ENCODE results near the gene CCS. TPM values are rescaled to one million over a fixed set of nuclear protein-coding genes. Genes with fewer than 3 reads are reported as not detected.
"Not testable (repeated sequence)": the region's sequence is repeated elsewhere in the genome, so short reads cannot be mapped to it uniquely, and the experiment has no call there.

The CCS gene
- total RNA-seq, 2 donors from 2014 or later = 23.1 to 23.4 TPM

GRCh38 chr11:66566221-66566620 lies 26.8 kb upstream of the CCS start:
- Mint-ChIP-seq H3K36me3 (ENCODE audit: low read depth) (no peaks in the 10 kb centered on the region), H3K4me3 (peak overlapping the region; percentile 53), H3K4me1 (peaks cover 6% of the 10 kb centered on the region), H3K27ac (no peak overlapping the region), H3K27me3 (no peaks in the 10 kb centered on the region)
- ATAC-seq (no peak), DNase-seq (no peak)
- H3K9me3 ChIP-seq (ENCODE audit: control insufficient read depth, low read length, poor library complexity, severe bottlenecking) = no peaks in the 10 kb centered on the region

- DNase-seq = no peak
- Mint-ChIP-seq H3K36me3 (ENCODE audit: low read depth) (no peaks in the 10 kb centered on the region), H3K4me1 (peaks cover 6% of the 10 kb centered on the region), H3K4me3 (peak overlapping the region; percentile 77), H3K27ac (no peak overlapping the region), H3K27me3 (no peaks in the 10 kb centered on the region)
- peak; percentile 14 for ATAC-seq
- H3K9me3 ChIP-seq (ENCODE audit: control insufficient read depth, low read length, poor library complexity, severe bottlenecking) = no peaks in the 10 kb centered on the region
Measured at GRCh38 chr11:66567787-66568123, 25.2 kb upstream of the CCS start.

- Mint-ChIP-seq H3K4me1 (peaks cover 6% of the 10 kb centered on the region), H3K27me3 (no peaks in the 10 kb centered on the region), H3K27ac (peak within 1 kb of the TSS; percentile 85), H3K36me3 (ENCODE audit: low read depth) (no peaks in the 10 kb centered on the region), H3K4me3 (peak within 1 kb of the TSS; percentile 87)
- peak; percentile 97 for ATAC-seq
- peak; percentile 55 to 64 (median 64) for DNase-seq
- no peaks in the 10 kb centered on the region for H3K9me3 ChIP-seq (ENCODE audit: control insufficient read depth, low read length, poor library complexity, severe bottlenecking)
Measured at GRCh38 chr11:66568124-66568916, 24.7 kb upstream of the CCS start, which contains the start of gene CTSF. TSS of gene CTSF (minus strand) at chr11:66568606. CDS start at chr11:66568486, 120 bp downstream.

GRCh38 chr11:66569076-66569475 lies 23.9 kb upstream of the CCS start:
- no peaks in the 10 kb centered on the region for H3K9me3 ChIP-seq (ENCODE audit: control insufficient read depth, low read length, poor library complexity, severe bottlenecking)
- no peaks in the 10 kb centered on the region for H3K36me3 Mint-ChIP-seq (ENCODE audit: low read depth)
- peaks cover 6% of the 10 kb centered on the region for H3K27me3 Mint-ChIP-seq
- DNase-seq (no peak), ATAC-seq (no peak)
- peak overlapping the region; percentile 85 for H3K27ac Mint-ChIP-seq
- H3K4me1 Mint-ChIP-seq = peaks cover 6% of the 10 kb centered on the region
- H3K4me3 Mint-ChIP-seq = no peak overlapping the region

GRCh38 chr11:66570079-66570849 lies 22.7 kb upstream of the CCS start:
- peaks cover 17% of the 10 kb centered on the region for H3K27me3 Mint-ChIP-seq
- H3K9me3 ChIP-seq (ENCODE audit: control insufficient read depth, low read length, poor library complexity, severe bottlenecking) = no peaks in the 10 kb centered on the region
- H3K4me3 Mint-ChIP-seq = peak overlapping the region; percentile 39
- H3K4me1 Mint-ChIP-seq = peaks cover 9% of the 10 kb centered on the region
- DNase-seq (no peak), ATAC-seq (no peak)
- no peak overlapping the region for H3K27ac Mint-ChIP-seq
- H3K36me3 Mint-ChIP-seq (ENCODE audit: low read depth) = no peaks in the 10 kb centered on the region

GRCh38 chr11:66570850-66571180 lies 22.2 kb upstream of the CCS start:
- no peaks in the 10 kb centered on the region for H3K9me3 ChIP-seq (ENCODE audit: control insufficient read depth, low read length, poor library complexity, severe bottlenecking)
- ATAC-seq (no peak), DNase-seq (no peak)
- peaks cover 2% of the 10 kb centered on the region for H3K36me3 Mint-ChIP-seq (ENCODE audit: low read depth)
- peaks cover 9% of the 10 kb centered on the region for H3K4me1 Mint-ChIP-seq
- no peak overlapping the region for H3K4me3 Mint-ChIP-seq
- peaks cover 23% of the 10 kb centered on the region for H3K27me3 Mint-ChIP-seq
- no peak overlapping the region for H3K27ac Mint-ChIP-seq

- H3K27me3 Mint-ChIP-seq = peaks cover 27% of the 10 kb centered on the region
- no peak overlapping the region for H3K27ac Mint-ChIP-seq
- H3K4me3 Mint-ChIP-seq = no peak overlapping the region
- H3K4me1 Mint-ChIP-seq = peaks cover 13% of the 10 kb centered on the region
- H3K9me3 ChIP-seq (ENCODE audit: control insufficient read depth, low read length, poor library complexity, severe bottlenecking) = no peaks in the 10 kb centered on the region
- peaks cover 5% of the 10 kb centered on the region for H3K36me3 Mint-ChIP-seq (ENCODE audit: low read depth)
- peak; percentile 81 for ATAC-seq
- DNase-seq = peak; percentile 64 to 68 (median 65)
Measured at GRCh38 chr11:66579017-66579606, 13.9 kb upstream of the CCS start.

- peaks cover 10% of the 10 kb centered on the region for H3K27me3 Mint-ChIP-seq
- peaks cover 3% of the 10 kb centered on the region for H3K36me3 Mint-ChIP-seq (ENCODE audit: low read depth)
- H3K27ac Mint-ChIP-seq = no peak overlapping the region
- ATAC-seq (no peak), DNase-seq (no peak)
- no peaks in the 10 kb centered on the region for H3K9me3 ChIP-seq (ENCODE audit: control insufficient read depth, low read length, poor library complexity, severe bottlenecking)
- H3K4me1 Mint-ChIP-seq = peaks cover 10% of the 10 kb centered on the region
- no peak overlapping the region for H3K4me3 Mint-ChIP-seq
Measured at GRCh38 chr11:66580803-66581202, 12.2 kb upstream of the CCS start.

GRCh38 chr11:66581261-66581660 lies 11.7 kb upstream of the CCS start:
- H3K4me3 Mint-ChIP-seq = no peak overlapping the region
- peaks cover 8% of the 10 kb centered on the region for H3K4me1 Mint-ChIP-seq
- no peaks in the 10 kb centered on the region for H3K9me3 ChIP-seq (ENCODE audit: control insufficient read depth, low read length, poor library complexity, severe bottlenecking)
- no peak for DNase-seq
- peaks cover 6% of the 10 kb centered on the region for H3K27me3 Mint-ChIP-seq
- H3K36me3 Mint-ChIP-seq (ENCODE audit: low read depth) = peaks cover 2% of the 10 kb centered on the region
- H3K27ac Mint-ChIP-seq = no peak overlapping the region
- ATAC-seq = no peak

GRCh38 chr11:66582565-66583147 lies 10.3 kb upstream of the CCS start:
- H3K27me3 Mint-ChIP-seq; H3K36me3 Mint-ChIP-seq (ENCODE audit: low read depth); ATAC-seq; DNase-seq; H3K9me3 ChIP-seq (ENCODE audit: control insufficient read depth, low read length, poor library complexity, severe bottlenecking); H3K4me3 Mint-ChIP-seq; H3K4me1 Mint-ChIP-seq: not testable (repeated sequence)
- H3K27ac Mint-ChIP-seq = peak overlapping the region; percentile 59

- not testable (repeated sequence) for H3K4me3 Mint-ChIP-seq; H3K27ac Mint-ChIP-seq; H3K36me3 Mint-ChIP-seq (ENCODE audit: low read depth); H3K27me3 Mint-ChIP-seq; H3K9me3 ChIP-seq (ENCODE audit: control insufficient read depth, low read length, poor library complexity, severe bottlenecking); ATAC-seq; DNase-seq; H3K4me1 Mint-ChIP-seq
Measured at GRCh38 chr11:66585447-66585846, 7.5 kb upstream of the CCS start.

GRCh38 chr11:66586136-66586535 lies 6.8 kb upstream of the CCS start:
- Mint-ChIP-seq H3K4me1 (peaks cover 2% of the 10 kb centered on the region), H3K4me3 (no peak overlapping the region), H3K27ac (no peak overlapping the region), H3K36me3 (ENCODE audit: low read depth) (no peaks in the 10 kb centered on the region), H3K27me3 (no peaks in the 10 kb centered on the region)
- no peaks in the 10 kb centered on the region for H3K9me3 ChIP-seq (ENCODE audit: control insufficient read depth, low read length, poor library complexity, severe bottlenecking)
- ATAC-seq (no peak), DNase-seq (no peak)

GRCh38 chr11:66589315-66589714 lies 3.7 kb upstream of the CCS start:
- H3K27ac Mint-ChIP-seq; H3K27me3 Mint-ChIP-seq; H3K9me3 ChIP-seq (ENCODE audit: control insufficient read depth, low read length, poor library complexity, severe bottlenecking); H3K36me3 Mint-ChIP-seq (ENCODE audit: low read depth); ATAC-seq; DNase-seq; H3K4me3 Mint-ChIP-seq: not testable (repeated sequence)
- peaks cover 13% of the 10 kb centered on the region for H3K4me1 Mint-ChIP-seq

Data from T-helper 17 cell (primary cell).